ENCODE results near the gene SLC25A18.
"Not testable (repeated sequence)": the region's sequence is repeated elsewhere in the genome, so short reads cannot be mapped to it uniquely, and the experiment has no call there.

The SLC25A18 gene

GRCh38 chr22:17634696-17635095 lies 71.4 kb downstream of the SLC25A18 start:
- Histone ChIP-seq H3K27ac (ENCODE audit: poor library complexity, severe bottlenecking) (peak overlapping the region; percentile 99), H3K27me3 (ENCODE audit: insufficient read depth, poor library complexity, severe bottlenecking) (no peaks in the 10 kb centered on the region), H3K9me3 (ENCODE audit: severe bottlenecking) (no peaks in the 10 kb centered on the region), H3K4me1 (ENCODE audit: insufficient read depth, poor library complexity, severe bottlenecking) (peaks cover 25% of the 10 kb centered on the region), H3K4me3 (ENCODE audit: severe bottlenecking) (no peak overlapping the region), H3K36me3 (ENCODE audit: low read depth) (no peaks in the 10 kb centered on the region)
- ATAC-seq (ENCODE audit: low read depth) (no peak), DNase-seq (ENCODE audit: low spot score) (no peak)
- no peak for TF ChIP-seq CTCF (IDR thresholded peaks at IDR 0.05; ENCODE audit: poor library complexity, severe bottlenecking)

- not testable (repeated sequence) for H3K4me3 ChIP-seq (ENCODE audit: severe bottlenecking)
Measured at GRCh38 chr22:17636850-17637249, 73.6 kb downstream of the SLC25A18 start.

GRCh38 chr22:17637490-17638181 lies 74.3 kb downstream of the SLC25A18 start:
- peak overlapping the region; percentile 72 for H3K4me3 ChIP-seq (ENCODE audit: severe bottlenecking)
- TF ChIP-seq CTCF (IDR thresholded peaks at IDR 0.05; ENCODE audit: poor library complexity, severe bottlenecking): no peak
- no peaks in the 10 kb centered on the region for H3K27me3 ChIP-seq (ENCODE audit: insufficient read depth, poor library complexity, severe bottlenecking)
- H3K27ac ChIP-seq (ENCODE audit: poor library complexity, severe bottlenecking): peak overlapping the region; percentile 93
- H3K4me1 ChIP-seq (ENCODE audit: insufficient read depth, poor library complexity, severe bottlenecking): peaks cover 21% of the 10 kb centered on the region
- no peak for DNase-seq (ENCODE audit: low spot score)
- 0 out of 2 replicates have a peak, but pooled peaks cover 5% of the 10 kb centered on the region for H3K36me3 ChIP-seq (ENCODE audit: low read depth)
- H3K9me3 ChIP-seq (ENCODE audit: severe bottlenecking): no peaks in the 10 kb centered on the region
- no peak; the same call in 2 of the 3 replicates for ATAC-seq (ENCODE audit: low read depth)

More at GRCh38 chr22:17636850-17637249, 73.6 kb downstream of the SLC25A18 start:
- Histone ChIP-seq H3K4me1 (ENCODE audit: insufficient read depth, poor library complexity, severe bottlenecking) (peaks cover 29% of the 10 kb centered on the region), H3K27ac (ENCODE audit: poor library complexity, severe bottlenecking) (peak overlapping the region; percentile 93)
- not testable (repeated sequence) for DNase-seq (ENCODE audit: low spot score); H3K27me3 ChIP-seq (ENCODE audit: insufficient read depth, poor library complexity, severe bottlenecking); ATAC-seq (ENCODE audit: low read depth); H3K36me3 ChIP-seq (ENCODE audit: low read depth); H3K9me3 ChIP-seq (ENCODE audit: severe bottlenecking)

GRCh38 chr22:17638182-17638431 lies 74.8 kb downstream of the SLC25A18 start:
- Histone ChIP-seq H3K4me3 (ENCODE audit: severe bottlenecking) (peak overlapping the region; percentile 72), H3K9me3 (ENCODE audit: severe bottlenecking) (no peaks in the 10 kb centered on the region), H3K4me1 (ENCODE audit: insufficient read depth, poor library complexity, severe bottlenecking) (peaks cover 17% of the 10 kb centered on the region), H3K27ac (ENCODE audit: poor library complexity, severe bottlenecking) (peak overlapping the region; percentile 93), H3K36me3 (ENCODE audit: low read depth) (0 out of 2 replicates have a peak, but pooled peaks cover 5% of the 10 kb centered on the region), H3K27me3 (ENCODE audit: insufficient read depth, poor library complexity, severe bottlenecking) (no peaks in the 10 kb centered on the region)
- TF ChIP-seq CTCF (IDR thresholded peaks at IDR 0.05; ENCODE audit: poor library complexity, severe bottlenecking): peak; percentile 18
- no peak for DNase-seq (ENCODE audit: low spot score)
- peak; percentile 56 for ATAC-seq (ENCODE audit: low read depth)

- Histone ChIP-seq H3K27ac (ENCODE audit: poor library complexity, severe bottlenecking) (peak within 1 kb of the TSS; percentile 93), H3K9me3 (ENCODE audit: severe bottlenecking) (no peaks in the 10 kb centered on the region), H3K4me3 (ENCODE audit: severe bottlenecking) (peak within 1 kb of the TSS; percentile 72), H3K36me3 (ENCODE audit: low read depth) (0 out of 2 replicates have a peak, but pooled peaks cover 5% of the 10 kb centered on the region), H3K27me3 (ENCODE audit: insufficient read depth, poor library complexity, severe bottlenecking) (no peaks in the 10 kb centered on the region), H3K4me1 (ENCODE audit: insufficient read depth, poor library complexity, severe bottlenecking) (peaks cover 15% of the 10 kb centered on the region)
- peak; percentile 87 for ATAC-seq (ENCODE audit: low read depth)
- no peak for TF ChIP-seq CTCF (IDR thresholded peaks at IDR 0.05; ENCODE audit: poor library complexity, severe bottlenecking)
- peak; percentile 93 for DNase-seq (ENCODE audit: low spot score)
Measured at GRCh38 chr22:17638432-17639246, 75.3 kb downstream of the SLC25A18 start, which contains the start of gene BCL2L13. TSS of gene BCL2L13 (plus strand) at chr22:17638757. CDS start at chr22:17655712, 16,955 bp downstream.

All from RWPE2 (cell line).